ENCODE results near the gene ZNF783.

Gene ZNF783

DNA sequence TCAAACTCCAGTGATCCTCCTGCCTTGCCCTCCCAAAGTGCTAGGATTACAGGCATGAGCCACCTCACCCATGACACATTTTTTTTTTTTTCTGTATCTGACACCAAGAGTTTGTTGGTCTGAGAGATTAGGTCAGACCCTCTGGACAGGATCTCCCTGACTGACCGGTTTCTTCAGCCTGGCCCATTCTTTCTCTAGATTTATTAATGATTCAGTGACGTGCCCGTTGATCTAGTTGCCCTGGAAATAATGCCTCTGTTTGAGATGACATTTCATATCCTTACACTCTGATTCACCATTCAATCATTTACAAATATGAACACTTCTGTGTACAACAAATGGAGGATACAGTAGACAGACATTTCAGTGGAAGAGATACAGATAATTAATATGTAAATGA is 23.9 kb upstream of the ZNF783 start:
- H3K27me3 ChIP-seq, result no peaks in the 10 kb centered on the region
- H3K4me3 ChIP-seq, result no peak overlapping the region
- no peak overlapping the region for H3K27ac ChIP-seq
- TF ChIP-seq, protein P1, sequence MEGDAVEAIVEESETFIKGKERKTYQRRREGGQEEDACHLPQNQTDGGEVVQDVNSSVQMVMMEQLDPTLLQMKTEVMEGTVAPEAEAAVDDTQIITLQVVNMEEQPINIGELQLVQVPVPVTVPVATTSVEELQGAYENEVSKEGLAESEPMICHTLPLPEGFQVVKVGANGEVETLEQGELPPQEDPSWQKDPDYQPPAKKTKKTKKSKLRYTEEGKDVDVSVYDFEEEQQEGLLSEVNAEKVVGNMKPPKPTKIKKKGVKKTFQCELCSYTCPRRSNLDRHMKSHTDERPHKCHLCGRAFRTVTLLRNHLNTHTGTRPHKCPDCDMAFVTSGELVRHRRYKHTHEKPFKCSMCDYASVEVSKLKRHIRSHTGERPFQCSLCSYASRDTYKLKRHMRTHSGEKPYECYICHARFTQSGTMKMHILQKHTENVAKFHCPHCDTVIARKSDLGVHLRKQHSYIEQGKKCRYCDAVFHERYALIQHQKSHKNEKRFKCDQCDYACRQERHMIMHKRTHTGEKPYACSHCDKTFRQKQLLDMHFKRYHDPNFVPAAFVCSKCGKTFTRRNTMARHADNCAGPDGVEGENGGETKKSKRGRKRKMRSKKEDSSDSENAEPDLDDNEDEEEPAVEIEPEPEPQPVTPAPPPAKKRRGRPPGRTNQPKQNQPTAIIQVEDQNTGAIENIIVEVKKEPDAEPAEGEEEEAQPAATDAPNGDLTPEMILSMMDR (IDR thresholded peaks at IDR 0.05), result no peak
- intact Hi-C loops (cut with DNase I; ENCODE audit: low total_unique reads), result no loop called here
- H3K4me1 ChIP-seq, result peaks cover 0 to 20% (median 16%) of the 10 kb centered on the region in 4 donors
- no peaks in the 10 kb centered on the region for H3K9me3 ChIP-seq
- no peak for DNase-seq
- no peaks in the 10 kb centered on the region for H3K36me3 ChIP-seq

DNA sequence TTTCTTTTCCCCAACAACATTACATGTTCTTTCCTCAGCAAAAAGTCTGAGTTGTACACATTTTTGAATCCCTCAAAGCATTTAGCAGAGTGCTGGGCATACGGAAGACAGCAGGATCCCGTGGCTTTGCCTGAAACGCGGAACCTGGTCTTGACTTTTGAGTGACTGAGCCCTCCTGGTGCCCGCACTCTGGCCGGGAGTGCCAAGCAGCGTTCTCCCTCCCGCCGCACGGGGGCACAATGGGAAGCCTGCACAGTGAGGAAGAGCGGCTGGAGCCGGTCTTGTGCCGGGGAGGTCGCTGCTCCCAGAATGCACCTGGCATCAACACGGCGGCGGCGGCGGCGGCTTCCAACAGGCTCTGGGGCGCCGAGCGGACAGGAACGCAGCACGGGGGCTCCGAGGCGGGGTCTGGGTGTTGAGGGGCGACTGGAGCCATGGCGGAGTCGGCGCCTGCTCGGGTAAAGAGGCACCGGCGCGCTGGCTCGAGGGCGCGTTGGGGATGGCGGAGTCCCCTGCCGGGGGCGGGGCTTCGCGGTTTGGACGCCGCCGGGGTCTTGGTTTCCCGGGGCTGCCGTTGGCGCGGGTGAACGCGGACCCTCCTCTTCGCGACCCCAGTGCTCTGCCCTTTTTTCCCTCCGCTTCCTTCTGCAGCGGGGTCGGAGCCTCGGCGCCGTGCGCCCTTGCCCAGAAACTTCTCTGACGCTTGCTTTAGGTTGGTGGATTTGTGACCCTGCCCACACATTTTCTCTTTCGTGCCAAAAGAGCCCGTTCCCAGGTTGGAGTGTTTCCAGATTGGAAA is 22.5 kb upstream of the ZNF783 start, which contains the start of gene ZNF212:
ZNF212 (plus strand) TSS at position 307 of the 799 bp plus-strand sequence; CDS start at position 435, 128 bp downstream.
- peaks cover 0 to 20% (median 16%) of the 10 kb centered on the region in 4 donors for H3K4me1 ChIP-seq
- no peaks in the 10 kb centered on the region for H3K9me3 ChIP-seq
- peak within 1 kb of the TSS; percentile 76 to 80 for H3K27ac ChIP-seq
- TF ChIP-seq, protein P1 (IDR thresholded peaks at IDR 0.05), result peak; percentile 80 to 85
- intact Hi-C loops (cut with DNase I; ENCODE audit: low total_unique reads), result loop anchor here (5.0 kb wide), 1 partner anchor 238 kb away; no protein-coding TSS in a partner anchor
- no peaks in the 10 kb centered on the region for H3K36me3 ChIP-seq
- DNase-seq, result peak; percentile 91 to 94
- no peaks in the 10 kb centered on the region for H3K27me3 ChIP-seq
- H3K4me3 ChIP-seq, result peak within 1 kb of the TSS; percentile 74 to 96

DNA sequence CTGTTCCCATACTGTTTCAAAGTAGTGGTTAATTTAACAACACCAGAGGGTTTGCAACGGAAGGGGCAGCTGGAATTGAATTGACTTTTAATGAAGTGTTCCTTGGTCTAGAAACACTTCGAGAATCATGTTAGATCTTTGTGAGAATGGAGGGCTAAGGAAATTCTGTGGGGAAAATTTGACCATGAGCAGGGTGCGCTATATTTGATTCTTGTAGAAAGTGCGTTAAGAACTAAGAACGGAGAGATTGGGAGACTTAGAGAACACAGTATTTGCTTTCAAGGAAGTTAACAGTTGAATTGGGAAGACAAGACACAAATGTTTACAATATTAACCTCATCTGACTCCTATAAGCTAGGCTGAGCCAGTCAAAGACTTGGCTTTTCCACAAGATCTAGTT is 21.4 kb upstream of the ZNF783 start:
- Histone ChIP-seq H3K36me3 (no peaks in the 10 kb centered on the region), H3K4me1 (peaks cover 0 to 20% (median 16%) of the 10 kb centered on the region in 4 donors), H3K4me3 (peak overlapping the region; percentile 74 to 96), H3K27me3 (no peaks in the 10 kb centered on the region), H3K27ac (peak overlapping the region in 1 of 2 donors; percentile 80), H3K9me3 (no peaks in the 10 kb centered on the region)
- DNase-seq, result no peak
- intact Hi-C loops (cut with DNase I; ENCODE audit: low total_unique reads), result loop anchor here (5.0 kb wide), 1 partner anchor 237 kb away; no protein-coding TSS in a partner anchor
- TF ChIP-seq, protein P1 (IDR thresholded peaks at IDR 0.05), result no peak

DNA sequence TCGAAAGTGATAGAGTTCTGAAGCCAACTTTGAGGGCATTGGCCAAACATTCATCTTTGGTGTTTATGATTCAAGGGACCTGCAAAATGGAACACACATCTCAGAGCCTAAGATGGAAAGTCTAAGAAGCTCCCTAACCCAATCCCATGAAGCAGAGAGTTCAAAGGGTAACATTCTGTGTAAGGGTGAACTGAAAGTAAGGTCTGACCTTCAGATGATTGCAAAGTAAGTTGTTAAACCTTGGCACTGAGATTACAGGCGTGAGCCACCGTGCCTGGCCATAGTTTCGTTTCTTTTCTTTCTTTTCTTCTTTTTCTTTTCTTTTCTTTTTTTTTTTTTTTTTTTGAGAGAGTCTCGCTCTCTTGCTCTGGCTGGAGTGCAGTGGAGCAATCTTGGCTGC is 20.3 kb upstream of the ZNF783 start:
- Histone ChIP-seq H3K36me3 (no peaks in the 10 kb centered on the region), H3K9me3 (no peaks in the 10 kb centered on the region), H3K27ac (no peak overlapping the region), H3K27me3 (no peaks in the 10 kb centered on the region), H3K4me3 (no peak overlapping the region), H3K4me1 (peaks cover 0 to 20% (median 16%) of the 10 kb centered on the region in 4 donors)
- TF ChIP-seq, protein P1 (IDR thresholded peaks at IDR 0.05), result no peak
- intact Hi-C loops (cut with DNase I; ENCODE audit: low total_unique reads), result loop anchor here (5.0 kb wide), 1 partner anchor 236 kb away; no protein-coding TSS in a partner anchor
- no peak for DNase-seq

DNA sequence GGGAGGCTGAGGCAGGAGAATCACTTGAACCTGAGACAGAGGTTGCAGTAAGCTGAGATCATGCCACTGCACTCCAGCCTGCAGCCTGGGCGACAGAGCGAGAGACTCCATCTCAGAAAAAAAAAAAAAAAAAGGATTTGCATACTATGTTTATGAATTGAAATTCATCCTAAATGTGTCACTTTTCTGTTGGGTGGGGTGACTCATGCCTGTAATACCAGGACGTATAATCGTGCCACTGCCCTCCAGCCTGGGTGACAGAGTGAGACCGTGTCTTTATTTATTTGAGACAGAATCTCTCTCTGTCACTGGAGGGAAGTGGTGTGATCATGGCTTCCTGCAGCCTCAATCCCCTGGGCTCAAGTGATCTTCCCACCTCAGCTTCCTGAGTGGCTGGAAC is 16.8 kb upstream of the ZNF783 start:
- Histone ChIP-seq H3K9me3 (no peaks in the 10 kb centered on the region), H3K36me3 (peaks cover 0 to 3% (median 0%) of the 10 kb centered on the region in 3 donors), H3K27ac (no peak overlapping the region), H3K27me3 (no peaks in the 10 kb centered on the region), H3K4me1 (peaks cover 0 to 11% (median 10%) of the 10 kb centered on the region in 4 donors), H3K4me3 (no peak overlapping the region)
- TF ChIP-seq, protein P1 (IDR thresholded peaks at IDR 0.05), result no peak
- DNase-seq, result no peak
- intact Hi-C loops (cut with DNase I; ENCODE audit: low total_unique reads), result no loop called here

Data from tibial artery (tissue), 4 donors.